GM19452 (cell line): ENCODE measurements around the gene ASZ1.
A peak's percentile ranks its signal among the peaks of the same experiment; 100 is the strongest.

Experiments used
- ATAC-seq: cut with Tn5 transposase; IDR thresholded peaks from one replicate; pipeline ENCODE4 v1.9.1; 2021; ENCODE audit not compliant: unreplicated experiment

The ASZ1 gene

DNA sequence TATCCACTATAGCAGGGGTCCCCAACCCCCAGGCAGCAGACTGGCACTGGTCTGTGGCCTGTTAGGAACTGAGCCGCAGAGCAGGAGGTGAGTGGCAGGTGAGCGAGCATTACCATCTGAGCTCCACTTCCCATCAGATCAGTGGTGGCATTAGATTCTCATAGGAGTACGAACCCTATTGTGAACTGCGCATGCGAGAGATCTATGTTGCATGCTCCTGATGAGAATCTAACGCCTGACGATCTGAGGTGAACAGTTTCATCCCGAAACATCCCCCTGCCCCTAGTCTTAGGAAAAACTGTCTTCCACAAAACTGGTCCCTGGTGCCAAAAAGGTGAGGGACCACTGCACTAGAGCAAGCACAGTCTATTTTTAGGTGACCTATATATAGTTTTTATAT is 23.6 kb downstream of the ASZ1 start:
- no peak for ATAC-seq

DNA sequence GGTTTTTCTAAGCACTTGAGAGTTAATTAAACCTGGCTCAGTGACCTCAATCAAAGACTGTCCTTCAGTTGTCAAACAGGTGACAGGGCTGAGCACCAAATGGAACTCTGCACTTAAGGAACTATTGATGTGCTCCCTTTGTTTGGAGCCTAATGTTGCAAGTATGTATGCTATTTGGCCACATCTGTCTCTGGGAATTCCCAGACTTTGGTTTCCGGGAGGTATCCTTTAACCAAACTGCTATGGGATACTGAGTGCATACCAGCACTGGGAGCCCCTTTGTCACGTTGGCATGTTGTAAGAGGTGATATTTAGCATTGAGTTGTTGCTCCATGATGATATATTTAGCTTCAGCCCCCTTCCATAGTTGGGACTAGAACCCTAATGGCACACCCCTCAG is 25.2 kb downstream of the ASZ1 start:
- ATAC-seq: no peak

DNA sequence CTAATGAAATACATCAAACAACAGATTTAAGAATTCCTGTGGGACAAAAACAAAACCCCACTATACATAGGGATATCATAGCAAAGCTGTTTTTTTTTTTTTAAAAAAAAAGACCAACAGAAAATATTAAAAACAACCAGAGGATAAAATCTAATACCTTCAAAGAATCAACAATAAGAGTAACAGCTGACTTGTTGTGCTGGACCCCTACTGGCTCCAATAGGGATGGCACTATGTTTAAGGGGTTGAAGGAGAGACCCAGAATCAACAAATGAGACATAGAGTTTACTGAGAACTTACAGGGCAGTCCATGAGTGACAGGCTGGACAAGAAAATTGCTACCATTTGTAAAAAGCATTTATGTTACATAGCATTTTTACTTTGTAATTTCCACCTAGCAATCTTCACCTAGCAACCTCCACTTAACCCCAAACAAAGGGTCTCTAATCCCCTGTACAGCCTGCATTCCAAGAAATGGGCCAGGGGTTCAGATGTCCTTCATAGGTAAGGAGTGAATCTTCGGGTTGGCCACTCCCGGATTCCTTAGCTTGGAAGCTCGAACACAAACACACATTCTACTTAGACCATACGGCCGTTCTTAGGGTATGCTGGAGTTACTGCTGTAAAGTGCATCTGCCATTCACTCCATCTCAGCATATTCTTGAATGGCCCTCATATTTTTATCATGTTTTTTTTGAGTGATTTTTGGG is 25.8 kb downstream of the ASZ1 start:
- ATAC-seq: no peak

DNA sequence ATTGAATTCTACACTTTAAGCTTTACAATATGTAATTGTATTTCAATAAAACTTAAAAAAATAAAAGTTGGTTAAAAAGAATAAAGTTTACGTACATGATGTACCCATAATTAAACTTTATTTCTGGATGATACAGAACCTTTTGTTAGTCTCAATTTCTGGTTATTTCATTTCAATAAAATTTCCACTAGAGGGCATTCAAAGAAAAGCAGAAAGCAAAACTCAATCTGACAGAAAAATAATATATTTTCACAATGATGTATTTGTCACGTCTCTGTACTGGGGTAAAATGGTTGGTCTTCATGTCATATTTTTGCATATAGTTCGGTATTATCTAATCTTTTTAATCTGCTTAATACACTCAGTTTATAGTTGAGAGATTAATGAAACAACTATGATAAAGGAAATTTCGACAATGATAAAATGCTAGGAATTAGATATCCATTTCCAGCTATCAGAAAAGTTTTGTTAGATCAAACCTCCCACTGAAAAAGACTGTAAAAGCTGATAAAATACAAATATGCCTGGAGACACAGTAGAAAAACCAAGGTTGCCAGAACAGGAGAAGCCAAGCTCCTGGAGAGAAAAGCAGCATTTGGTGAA is 27.4 kb downstream of the ASZ1 start:
- ATAC-seq: no peak

DNA sequence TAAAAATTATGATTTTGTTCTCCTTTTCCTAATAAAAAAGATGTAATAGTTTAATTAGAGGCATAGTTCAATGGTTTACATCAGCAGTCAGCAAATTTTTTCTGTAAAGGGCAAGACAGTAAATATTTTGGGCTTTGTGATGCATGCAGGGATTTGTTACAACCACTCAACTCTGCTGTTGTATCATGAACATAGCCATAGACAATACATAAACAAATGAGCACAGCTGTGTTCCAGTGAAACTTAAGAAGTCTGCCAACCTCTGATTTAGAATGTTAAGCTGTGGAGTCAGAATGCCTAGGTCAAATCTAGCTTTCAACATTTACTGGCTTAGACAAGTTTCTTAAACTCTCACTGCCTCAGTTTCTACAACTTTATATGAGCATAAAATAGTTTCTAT is 31.6 kb downstream of the ASZ1 start:
- ATAC-seq: no peak

DNA sequence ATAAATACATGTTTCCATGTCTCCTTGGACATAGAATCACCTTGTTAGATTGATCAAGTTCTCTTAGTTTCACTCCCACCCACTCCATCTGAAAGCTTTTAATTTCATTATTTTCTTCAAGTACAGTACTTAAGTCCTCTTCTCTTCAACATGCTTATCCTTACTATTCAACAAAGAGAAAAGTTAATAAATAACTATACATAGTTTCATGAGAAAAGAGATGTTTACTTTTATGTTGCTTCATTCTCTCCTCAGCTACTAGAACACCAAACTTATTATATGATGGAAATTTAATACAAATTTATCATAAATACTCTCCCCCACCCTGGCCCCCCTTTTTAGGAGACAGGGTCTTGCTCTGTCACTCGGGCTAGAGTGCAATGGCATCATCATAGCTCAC is 33.5 kb downstream of the ASZ1 start:
- ATAC-seq: no peak

DNA sequence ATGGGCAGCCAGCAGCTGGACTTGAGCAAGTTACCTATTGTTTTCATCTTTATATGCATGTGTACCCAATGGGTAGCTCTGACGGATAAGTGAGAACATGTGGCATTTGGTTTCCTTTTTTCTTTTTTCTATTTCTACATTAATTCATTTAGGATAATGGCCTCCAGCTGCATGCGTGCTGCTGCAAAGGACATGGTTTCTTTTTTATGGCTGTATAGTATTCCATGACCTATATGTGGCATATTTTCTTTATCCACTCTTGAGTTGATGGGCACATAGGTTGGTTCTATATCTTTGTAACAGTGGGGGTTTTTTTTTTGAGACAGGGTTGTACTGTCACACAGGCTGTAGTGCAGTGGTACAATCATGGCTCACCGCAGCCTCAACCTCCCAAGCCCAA is 37.4 kb downstream of the ASZ1 start:
- ATAC-seq: no peak

DNA sequence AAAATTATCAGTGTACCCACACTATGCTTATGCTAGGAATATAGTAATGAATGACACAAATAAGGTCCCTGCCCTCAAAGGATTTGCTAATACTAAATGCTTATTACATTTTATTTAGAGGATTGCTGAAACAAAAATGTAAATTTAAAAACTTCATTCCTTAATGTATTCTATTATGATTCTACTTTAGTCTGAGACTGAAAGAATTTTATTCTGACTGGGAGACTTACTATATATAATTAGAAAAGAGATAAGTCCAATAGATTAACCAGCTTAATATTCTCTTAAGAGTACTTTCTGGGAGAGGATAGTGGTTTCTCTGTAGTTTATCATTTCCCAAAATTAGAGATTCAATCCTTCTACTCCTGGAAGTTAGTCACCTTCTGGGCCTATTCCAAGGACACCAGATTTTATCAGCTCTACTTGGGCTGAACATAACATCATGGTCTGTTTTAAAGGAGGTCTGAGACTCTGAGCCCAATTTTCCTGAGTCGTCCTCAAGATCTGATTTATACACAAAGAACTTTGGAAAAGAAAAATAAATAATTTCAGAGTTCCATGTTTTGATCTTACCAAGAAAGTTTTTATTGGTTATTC is 41.1 kb downstream of the ASZ1 start:
- no peak for ATAC-seq

DNA sequence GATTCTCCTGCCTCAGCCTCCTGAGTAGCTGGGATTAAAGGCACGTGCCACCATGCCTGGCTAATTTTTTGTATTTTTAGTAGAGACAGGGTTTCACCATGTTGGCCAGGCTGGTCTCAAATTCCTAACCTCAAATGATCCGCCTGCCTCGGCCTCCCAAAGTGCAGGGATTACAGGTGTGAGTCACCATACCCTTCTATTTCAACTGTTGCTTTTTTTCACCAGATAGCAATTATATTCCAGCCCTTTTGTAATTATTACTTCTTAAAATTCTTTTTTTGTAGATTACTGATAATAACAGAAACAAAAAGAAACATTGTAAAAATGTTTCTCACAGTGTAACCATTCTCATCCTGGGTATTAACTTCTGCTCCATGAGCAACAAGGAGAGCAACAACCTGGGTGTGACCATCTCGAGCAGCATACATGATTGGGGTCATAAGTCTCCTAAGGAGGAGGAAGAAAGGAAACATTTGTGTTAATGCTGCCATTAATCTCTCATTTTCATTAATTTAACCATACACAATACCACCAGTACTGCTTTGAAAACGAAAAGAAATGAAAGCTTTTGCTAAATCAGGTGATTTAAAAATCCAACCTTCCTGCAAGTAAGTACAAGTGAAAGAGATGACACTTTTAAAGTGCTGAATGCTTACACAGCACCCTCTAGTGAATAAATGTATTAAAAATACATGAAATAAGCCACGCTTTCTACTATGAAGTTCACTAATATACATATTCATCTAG is 41.8 kb downstream of the ASZ1 start:
- peak; percentile 65 for ATAC-seq

DNA sequence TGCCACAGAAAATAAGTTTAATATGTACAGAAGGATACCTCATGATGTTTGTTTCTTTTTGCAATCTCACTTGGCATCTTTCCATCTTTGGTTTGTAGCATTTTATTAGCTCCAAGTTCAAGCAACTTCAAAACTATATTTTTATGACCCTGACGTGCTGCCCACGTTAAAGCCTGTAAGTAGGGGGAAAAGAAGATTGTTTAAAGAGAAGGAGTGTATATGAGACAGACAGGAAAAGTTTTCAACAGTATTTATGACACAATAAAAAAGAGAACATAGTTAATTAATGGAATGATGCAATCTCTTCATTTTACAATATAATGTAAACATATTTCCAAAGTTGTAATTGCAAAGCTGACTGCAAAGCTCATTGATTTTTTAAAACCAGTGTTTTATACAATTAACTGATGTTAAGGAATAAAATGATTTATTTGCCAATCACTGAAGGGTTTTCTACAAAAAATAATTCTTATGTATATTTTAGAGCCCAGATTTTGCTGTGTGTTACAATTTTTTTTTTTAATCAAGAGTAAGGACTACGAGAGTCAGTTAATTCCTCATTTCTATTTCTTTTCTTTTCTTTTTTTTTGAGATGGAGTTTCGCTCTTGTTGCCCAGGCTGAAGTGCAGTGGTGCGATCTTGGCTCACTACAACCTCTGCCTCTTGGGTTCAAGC is 42.5 kb downstream of the ASZ1 start:
- ATAC-seq: no peak

DNA sequence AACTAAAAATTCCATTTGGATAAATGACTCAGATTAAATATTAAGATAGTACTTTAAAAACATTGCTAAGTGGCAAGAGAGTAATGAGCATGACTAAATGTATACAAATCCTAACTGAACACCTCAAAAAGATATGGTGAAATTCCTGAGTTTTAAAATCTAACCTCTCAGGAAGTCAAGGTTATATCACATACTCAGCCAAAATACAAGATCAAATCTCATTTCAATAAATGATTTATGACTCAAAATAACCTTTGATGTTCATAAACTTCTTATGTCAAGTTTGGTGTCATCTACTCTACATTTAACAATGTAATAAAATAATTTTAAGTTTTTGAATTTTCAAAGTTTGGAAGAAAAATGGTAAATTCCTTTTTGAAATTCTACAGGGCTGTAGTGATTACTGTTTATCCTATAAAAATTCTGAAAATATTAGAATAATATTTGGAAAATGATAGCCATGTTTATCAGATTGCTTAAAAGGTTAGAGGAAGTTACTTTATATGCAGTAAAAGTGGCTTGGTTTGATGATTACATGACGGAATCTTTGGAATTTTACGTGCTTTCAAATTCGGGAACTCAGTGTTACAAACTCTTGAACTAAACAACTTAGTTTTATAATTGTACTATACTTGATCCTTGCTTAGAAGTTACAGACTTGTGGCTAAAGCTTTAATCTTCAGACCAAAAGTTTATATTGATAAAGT is 43.7 kb downstream of the ASZ1 start:
- no peak for ATAC-seq

DNA sequence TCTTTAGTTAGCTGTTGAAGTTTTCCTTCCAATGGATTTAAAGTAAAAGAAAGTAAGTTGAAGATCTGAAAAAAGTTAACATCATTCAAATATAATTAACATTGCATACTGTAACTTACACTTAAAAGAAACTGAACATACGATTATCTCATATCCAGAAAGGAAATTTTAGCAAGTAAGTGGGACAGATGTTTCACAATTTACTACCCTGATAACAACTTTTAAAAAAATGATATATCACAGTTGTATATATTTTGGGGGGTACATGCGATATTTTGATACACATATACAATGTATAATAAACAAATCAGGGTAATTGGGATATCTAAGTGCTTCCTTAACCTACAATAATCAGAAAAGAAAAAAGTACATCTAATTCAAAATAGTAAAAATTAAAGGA is 44.2 kb downstream of the ASZ1 start:
- ATAC-seq: no peak

DNA sequence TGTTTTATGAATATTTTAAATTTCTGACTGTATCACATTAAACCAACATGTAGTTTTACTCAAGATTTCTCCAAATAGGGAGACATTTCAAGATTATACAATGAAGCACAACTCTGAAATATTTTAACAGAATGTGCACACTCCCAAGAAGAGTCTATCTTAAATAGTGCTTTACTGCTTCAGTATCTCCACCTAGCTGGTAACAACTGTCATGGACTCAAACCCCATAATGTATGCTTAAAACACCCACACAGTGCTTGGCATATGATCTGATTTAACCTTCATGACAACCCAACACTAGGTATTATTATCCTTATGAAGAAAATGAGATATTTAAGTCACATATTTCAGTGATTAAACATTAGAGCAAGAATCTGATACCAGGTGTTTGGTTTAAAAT is 45.9 kb downstream of the ASZ1 start:
- ATAC-seq: no peak

DNA sequence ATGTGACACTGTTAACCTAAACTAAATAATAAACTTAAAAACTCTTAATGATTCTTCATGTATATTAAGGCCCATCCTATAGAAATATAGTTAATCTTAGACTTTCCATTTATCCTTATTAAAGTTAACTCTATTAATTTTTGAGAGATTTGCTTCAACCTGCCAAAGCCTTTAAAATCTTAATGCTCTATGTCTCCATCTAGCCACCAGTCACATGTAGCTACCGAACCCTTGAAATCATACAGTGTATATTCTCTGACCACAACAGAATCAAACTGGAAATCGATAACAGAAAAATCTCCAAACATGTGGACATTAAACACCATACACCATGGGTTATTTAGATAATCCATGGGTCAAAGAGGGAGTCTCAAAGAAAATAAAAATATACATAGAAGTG is 51.9 kb downstream of the ASZ1 start:
- no peak for ATAC-seq

DNA sequence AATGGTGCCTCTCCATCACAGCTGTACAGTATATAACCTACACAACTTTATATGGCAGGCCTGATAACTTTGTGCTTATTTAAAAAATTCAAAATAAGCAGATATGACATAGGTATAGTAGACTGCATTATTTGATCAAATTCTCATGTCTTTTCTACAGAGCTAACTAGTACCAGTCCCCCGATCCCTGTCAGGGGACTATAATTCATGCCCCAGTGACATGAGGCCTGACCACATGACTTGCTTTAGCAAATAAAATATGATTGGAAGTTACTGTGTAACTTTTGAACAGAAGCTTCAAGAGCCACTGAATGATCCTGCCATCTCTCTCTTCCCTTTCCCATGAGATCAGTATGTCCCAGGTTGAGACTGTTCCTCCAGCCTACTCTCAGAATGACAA is 55.2 kb downstream of the ASZ1 start:
- no peak for ATAC-seq

DNA sequence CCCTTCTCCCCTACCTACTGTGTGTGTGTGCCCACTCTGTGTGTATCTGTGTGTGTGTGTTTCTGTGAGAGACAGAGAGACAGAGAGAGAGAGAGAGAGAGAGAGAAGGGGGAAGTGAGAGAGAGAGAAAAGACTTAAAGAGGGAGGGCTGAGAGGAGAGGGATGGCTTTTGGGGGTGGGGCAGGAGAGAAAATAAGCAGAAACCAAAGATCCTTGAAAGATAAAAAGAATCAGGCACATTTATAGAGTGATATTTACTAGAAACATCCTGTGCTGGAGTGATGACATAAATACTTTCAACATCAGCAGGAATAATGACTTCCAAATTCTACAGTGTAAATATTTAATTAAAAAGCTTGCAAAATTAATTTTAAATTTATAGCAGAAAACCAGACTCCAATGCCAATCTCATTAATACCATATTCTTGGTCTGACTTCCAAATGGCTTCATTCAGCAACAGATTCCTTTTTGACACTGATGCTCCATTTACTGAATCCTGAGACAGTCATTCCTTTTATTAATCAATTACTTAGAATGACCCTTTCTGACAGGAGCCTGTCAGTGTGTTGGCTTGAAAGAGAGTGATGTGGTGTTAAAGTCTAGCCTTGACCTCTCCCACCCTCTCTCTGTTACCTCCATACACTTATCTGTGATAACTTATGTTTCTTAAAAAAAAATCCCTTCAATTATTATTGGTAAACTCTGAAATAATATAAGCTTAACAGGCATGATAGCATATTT is 62.8 kb downstream of the ASZ1 start:
- ATAC-seq: no peak

DNA sequence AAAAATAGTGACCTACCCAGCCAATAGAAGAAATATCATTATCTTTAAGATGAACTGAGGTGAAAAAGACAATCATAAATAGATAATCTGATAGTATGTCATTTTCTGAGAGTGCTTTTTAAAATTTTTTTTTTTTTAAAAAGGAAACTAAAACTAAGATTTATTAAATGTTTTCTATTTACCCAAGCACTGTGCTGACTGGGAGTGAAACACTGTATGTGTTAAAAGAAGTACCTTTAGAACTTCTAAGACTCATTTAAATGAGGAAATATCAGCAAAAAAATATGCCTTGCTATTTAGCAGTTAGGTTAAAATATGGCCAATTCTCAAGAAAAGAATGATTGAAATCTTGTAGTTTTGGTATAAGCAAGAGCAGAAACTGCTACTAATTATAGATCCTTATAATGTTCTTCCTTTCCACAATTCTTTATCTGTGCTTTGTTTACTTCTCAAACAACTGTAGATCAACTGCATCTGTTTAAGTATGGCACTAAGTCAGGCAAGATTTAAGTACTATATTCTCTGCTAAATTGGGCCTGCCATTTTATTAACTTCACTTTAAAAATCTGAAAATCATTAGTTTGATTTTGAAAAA is 64.9 kb downstream of the ASZ1 start:
- ATAC-seq: no peak

DNA sequence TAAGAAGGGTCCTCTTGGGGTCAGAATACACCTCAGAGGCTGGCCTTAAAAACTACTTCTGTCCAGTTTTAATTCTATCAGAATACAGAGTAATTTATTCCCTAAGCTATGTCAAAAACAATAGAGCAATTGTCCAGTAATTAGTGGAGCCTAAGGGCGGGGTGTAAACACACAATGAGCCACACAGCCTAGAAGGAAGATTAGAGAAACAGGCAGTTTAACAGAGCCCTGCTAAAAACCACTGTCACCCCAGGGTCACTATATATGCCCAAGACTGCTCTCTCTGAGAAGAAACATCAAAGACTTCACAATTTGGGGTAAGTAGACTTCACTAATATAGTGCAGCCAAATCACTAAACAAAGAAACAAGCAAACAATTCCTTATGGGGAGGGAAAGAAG is 77.3 kb downstream of the ASZ1 start:
- no peak for ATAC-seq

DNA sequence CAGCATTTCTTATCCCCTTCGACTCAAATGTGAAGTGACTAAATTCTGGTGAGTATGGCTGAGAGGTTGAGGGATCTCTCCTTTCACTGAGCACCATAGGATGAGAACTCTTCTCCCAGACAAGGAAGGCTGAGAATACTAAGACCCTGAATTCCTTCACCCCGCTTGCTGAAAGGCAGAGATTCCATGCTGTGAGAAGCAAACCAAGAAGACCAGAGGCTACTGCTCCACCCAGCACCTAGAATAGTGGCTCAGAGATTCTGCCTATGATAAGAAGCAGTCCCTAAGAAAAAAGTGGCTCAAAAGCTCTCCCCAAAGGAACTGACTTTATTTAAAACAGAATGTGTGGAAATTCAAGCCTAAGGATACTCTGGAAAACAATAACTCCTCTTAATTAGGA is 77.7 kb downstream of the ASZ1 start:
- no peak for ATAC-seq
